Left renal cortex interstitium (tissue), 4 donors: ENCODE results near the gene DDRGK1. TPM values are rescaled to one million over a fixed set of nuclear protein-coding genes. Genes with fewer than 3 reads are reported as not detected.

ENCODE experiments used
- polyA plus RNA-seq, 4 donors: library from polyadenylated mRNA; unstranded; fragments of 120-200 nt; gene quantifications; one replicate each; pipeline ENCODE4 v1.2.1, GENCODE V29; 2013; ENCODE audit not compliant: insufficient read length in 4 of 4

Gene DDRGK1
- polyA plus RNA-seq, 4 donors: 48.0 to 64.1 (median 58.1) TPM

Other genes starting within 250 kb of the DDRGK1 start
- under 1 TPM in 3 of 4 donors, not detected in 1; 0.40 to 0.62 (median 0.58) TPM for gene GNRH2, start 161.1 kb downstream of the DDRGK1 start, polyA plus RNA-seq
- 10 to 100 TPM; 53.1 to 78.6 (median 65.6) TPM for gene MRPS26, start 158.6 kb downstream of the DDRGK1 start, polyA plus RNA-seq
- gene OXT, start 133.1 kb downstream of the DDRGK1 start, polyA plus RNA-seq: under 1 TPM; 0.51 to 0.94 (median 0.86) TPM
- gene AVP, start 120.0 kb downstream of the DDRGK1 start, polyA plus RNA-seq: under 1 TPM in 3 of 4 donors, not detected in 1; 0.31 to 0.63 (median 0.46) TPM
- gene FASTKD5, start 44.8 kb downstream of the DDRGK1 start, polyA plus RNA-seq: 10 to 100 TPM; 17.3 to 19.6 (median 18.3) TPM
- 10 to 100 TPM in 2 of 4 donors, 1 to 10 TPM in 2; 8.3 to 11.5 (median 10.1) TPM for gene UBOX5, start 44.8 kb downstream of the DDRGK1 start, polyA plus RNA-seq
- gene LZTS3, start 31.1 kb downstream of the DDRGK1 start, polyA plus RNA-seq: 10 to 100 TPM; 13.0 to 21.7 (median 17.6) TPM
- gene ITPA, start 4.8 kb upstream of the DDRGK1 start, polyA plus RNA-seq: 10 to 100 TPM; 46.4 to 74.4 (median 68.9) TPM
- gene SLC4A11, start 34.5 kb upstream of the DDRGK1 start, polyA plus RNA-seq: 1 to 10 TPM; 1.8 to 4.1 (median 2.8) TPM
- 10 to 100 TPM; 23.9 to 35.9 (median 29.6) TPM for gene DNAAF9, start 203.0 kb upstream of the DDRGK1 start, polyA plus RNA-seq